DND-41 (cell line): ENCODE results near the gene DPM3.
A peak's percentile ranks its signal among the peaks of the same experiment; 100 is the strongest.

ENCODE experiments used
- CTCF ChIP-seq: IDR thresholded peaks from 2 replicates; pipeline ENCODE4 v1.5.1; 2012; ENCODE audit warnings: borderline replicate concordance, low read length, moderate library complexity, mild to moderate bottlenecking; ENCODE audit not compliant: poor library complexity, severe bottlenecking; ENCODE audit errors: extremely low read depth
- EZH2 ChIP-seq: IDR thresholded peaks from 3 replicates; pipeline ENCODE4 v1.6.1; 2012; ENCODE audit warnings: borderline replicate concordance, low read depth, mild to moderate bottlenecking, moderate library complexity, low read length, inconsistent platforms; ENCODE audit not compliant: severe bottlenecking

- TF ChIP-seq CTCF (no peak), EZH2 (peak; percentile 90)
Observed at GRCh38 chr1:155127967-155128754, 12.2 kb downstream of the DPM3 start.
